HEK293 (cell line): ENCODE data around the gene PRDM10.

ENCODE experiments used
- REPIN1 ChIP-seq: fragments of 450-650 bp; formaldehyde crosslinking; IDR thresholded peaks from 2 replicates; pipeline ENCODE4 v1.5.1; 2017; ENCODE audit warnings: missing biosample characterization, missing genetic modification characterization, low read depth
- TF ChIP-seq, protein P1 (sequence below): fragments of 450-650 bp; formaldehyde crosslinking; IDR thresholded peaks from 2 replicates; pipeline ENCODE4 v1.5.1; 2016; ENCODE audit warnings: missing biosample characterization, missing genetic modification characterization

- TF ChIP-seq, protein P1, sequence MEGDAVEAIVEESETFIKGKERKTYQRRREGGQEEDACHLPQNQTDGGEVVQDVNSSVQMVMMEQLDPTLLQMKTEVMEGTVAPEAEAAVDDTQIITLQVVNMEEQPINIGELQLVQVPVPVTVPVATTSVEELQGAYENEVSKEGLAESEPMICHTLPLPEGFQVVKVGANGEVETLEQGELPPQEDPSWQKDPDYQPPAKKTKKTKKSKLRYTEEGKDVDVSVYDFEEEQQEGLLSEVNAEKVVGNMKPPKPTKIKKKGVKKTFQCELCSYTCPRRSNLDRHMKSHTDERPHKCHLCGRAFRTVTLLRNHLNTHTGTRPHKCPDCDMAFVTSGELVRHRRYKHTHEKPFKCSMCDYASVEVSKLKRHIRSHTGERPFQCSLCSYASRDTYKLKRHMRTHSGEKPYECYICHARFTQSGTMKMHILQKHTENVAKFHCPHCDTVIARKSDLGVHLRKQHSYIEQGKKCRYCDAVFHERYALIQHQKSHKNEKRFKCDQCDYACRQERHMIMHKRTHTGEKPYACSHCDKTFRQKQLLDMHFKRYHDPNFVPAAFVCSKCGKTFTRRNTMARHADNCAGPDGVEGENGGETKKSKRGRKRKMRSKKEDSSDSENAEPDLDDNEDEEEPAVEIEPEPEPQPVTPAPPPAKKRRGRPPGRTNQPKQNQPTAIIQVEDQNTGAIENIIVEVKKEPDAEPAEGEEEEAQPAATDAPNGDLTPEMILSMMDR (tag by site-specific recombination), result no peak
- TF ChIP-seq REPIN1 (tag by site-specific recombination), result no peak
These were observed 42.1 kb downstream of the PRDM10 start for GRCh38 chr11:129960216-129961214.
